ENCODE results near the gene KIAA1217.

- TF ChIP-seq POLR2A (IDR thresholded peaks at IDR 0.05) (no peak), CTCF (IDR thresholded peaks at IDR 0.05) (no peak)
Observed at GRCh38 chr10:24363070-24363469, 154.1 kb downstream of the KIAA1217 start.

Measured in thyroid gland (tissue), 4 donors.